Measurements from ENCODE around the gene CACNA1C. TPM values are rescaled to one million over a fixed set of nuclear protein-coding genes. Genes with fewer than 3 reads are reported as not detected.

CACNA1C gene
- total RNA-seq, 1 donor from 2014 or later, result 20.0 TPM

GRCh38 chr12:2266666-2267620 is 214.2 kb downstream of the CACNA1C start:
- DNase-seq (ENCODE audit: low spot score in 2 of 2) (no peak), FAIRE-seq (no peak)

GRCh38 chr12:2267703-2268470 is 215.1 kb downstream of the CACNA1C start:
- no peak for FAIRE-seq
- no peak for DNase-seq (ENCODE audit: low spot score in 2 of 2)

GRCh38 chr12:2268471-2269286 is 215.9 kb downstream of the CACNA1C start:
- FAIRE-seq (no peak), DNase-seq (ENCODE audit: low spot score in 2 of 2) (no peak)

- DNase-seq (ENCODE audit: low spot score in 2 of 2) (no peak), FAIRE-seq (no peak)
These were observed 218.1 kb downstream of the CACNA1C start for GRCh38 chr12:2270846-2271245.

- FAIRE-seq (no peak), DNase-seq (ENCODE audit: low spot score in 2 of 2) (no peak)
These were observed 219.2 kb downstream of the CACNA1C start for GRCh38 chr12:2271961-2272360.

- no peak for FAIRE-seq
- no peak for DNase-seq (ENCODE audit: low spot score in 2 of 2)
These were observed 220.5 kb downstream of the CACNA1C start for GRCh38 chr12:2273288-2273687.

GRCh38 chr12:2273751-2274150 is 221.0 kb downstream of the CACNA1C start:
- FAIRE-seq (no peak), DNase-seq (ENCODE audit: low spot score in 2 of 2) (no peak)

GRCh38 chr12:2274733-2275132 is 221.9 kb downstream of the CACNA1C start:
- FAIRE-seq, result no peak
- DNase-seq (ENCODE audit: low spot score in 2 of 2), result no peak

GRCh38 chr12:2276288-2277033 is 223.7 kb downstream of the CACNA1C start:
- DNase-seq (ENCODE audit: low spot score in 2 of 2) (no peak), FAIRE-seq (no peak)

GRCh38 chr12:2277492-2278155 is 224.8 kb downstream of the CACNA1C start:
- FAIRE-seq (no peak), DNase-seq (ENCODE audit: low spot score in 2 of 2) (no peak)

- FAIRE-seq (no peak), DNase-seq (ENCODE audit: low spot score in 2 of 2) (no peak)
These were observed 228.7 kb downstream of the CACNA1C start for GRCh38 chr12:2281446-2281845.

- DNase-seq (ENCODE audit: low spot score in 2 of 2) (no peak), FAIRE-seq (no peak)
These were observed 229.5 kb downstream of the CACNA1C start for GRCh38 chr12:2282318-2282717.

GRCh38 chr12:2283480-2283879 is 230.7 kb downstream of the CACNA1C start:
- FAIRE-seq (no peak), DNase-seq (ENCODE audit: low spot score in 2 of 2) (no peak)

GRCh38 chr12:2283916-2284315 is 231.1 kb downstream of the CACNA1C start:
- DNase-seq (ENCODE audit: low spot score in 2 of 2), result no peak
- FAIRE-seq, result no peak

- DNase-seq (ENCODE audit: low spot score in 2 of 2) (no peak), FAIRE-seq (no peak)
These were observed 231.6 kb downstream of the CACNA1C start for GRCh38 chr12:2284321-2284813.

- no peak for DNase-seq (ENCODE audit: low spot score in 2 of 2)
- FAIRE-seq, result no peak
These were observed 232.1 kb downstream of the CACNA1C start for GRCh38 chr12:2284857-2285256.

GRCh38 chr12:2285462-2285861 is 232.7 kb downstream of the CACNA1C start:
- FAIRE-seq (no peak), DNase-seq (ENCODE audit: low spot score in 2 of 2) (no peak)

GRCh38 chr12:2286047-2286446 is 233.3 kb downstream of the CACNA1C start:
- FAIRE-seq (no peak), DNase-seq (ENCODE audit: low spot score in 2 of 2) (no peak)

- FAIRE-seq (no peak), DNase-seq (ENCODE audit: low spot score in 2 of 2) (no peak)
These were observed 233.8 kb downstream of the CACNA1C start for GRCh38 chr12:2286461-2287131.
